ENCODE results near the gene CCDC120. TPM values are rescaled to one million over a fixed set of nuclear protein-coding genes. Genes with fewer than 3 reads are reported as not detected.
A peak's percentile ranks its signal among the peaks of the same experiment; 100 is the strongest.

Gene CCDC120
- total RNA-seq, 2 donors from 2014 or later = 5.3 to 9.0 TPM

DNA sequence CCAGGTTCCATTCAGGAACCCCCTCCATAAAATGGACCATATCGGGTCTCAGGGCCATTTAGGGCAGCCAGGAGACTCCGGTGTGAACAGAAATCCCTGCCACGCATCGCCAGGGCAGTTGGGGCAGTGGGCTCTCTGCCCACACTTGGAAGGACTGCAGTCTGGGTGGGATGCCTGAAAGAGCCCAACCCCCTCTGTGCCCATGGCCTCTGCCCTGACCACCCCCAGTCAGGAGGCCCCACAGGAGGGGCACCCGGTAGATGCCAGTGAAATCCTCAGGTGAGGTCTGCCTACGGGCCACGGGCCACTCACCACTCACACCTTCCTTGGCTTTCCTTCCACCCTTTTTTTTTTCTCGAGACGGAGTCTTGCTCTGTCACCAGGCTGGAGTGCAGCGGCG is 10.2 kb downstream of the CCDC120 start:
- Mint-ChIP-seq H3K4me1 (ENCODE audit: low read depth in 2 of 2) (peaks cover 11 to 13% of the 10 kb centered on the region in 2 donors), H3K36me3 (no peaks in the 10 kb centered on the region), H3K27ac (no peak overlapping the region), H3K4me3 (no peak overlapping the region), H3K9me3 (no peaks in the 10 kb centered on the region), H3K27me3 (peaks cover 0 to 2% of the 10 kb centered on the region in 2 donors)
- DNase-seq (ENCODE audit: low spot score) (no peak), ATAC-seq (no peak)

DNA sequence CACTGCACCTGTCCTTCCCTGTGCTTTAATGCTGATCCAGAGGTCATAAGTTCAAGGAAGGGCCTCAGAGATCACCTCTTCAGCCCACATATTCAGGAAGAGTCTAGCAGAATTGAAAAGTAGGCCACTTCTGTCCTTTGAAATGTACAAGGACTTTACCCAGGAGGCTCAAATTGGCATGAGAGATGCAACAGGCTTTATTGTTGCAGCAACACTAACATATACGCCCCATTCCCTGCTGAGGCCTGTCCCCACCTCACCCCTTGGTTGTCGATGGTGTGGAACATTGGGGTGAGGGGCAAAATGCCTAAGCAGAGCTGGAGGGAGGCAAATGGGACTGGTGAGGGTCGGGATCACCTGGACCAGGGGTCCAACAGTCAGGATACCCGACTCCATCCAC is 12.2 kb downstream of the CCDC120 start:
- no peak overlapping the region for H3K4me3 Mint-ChIP-seq

DNA sequence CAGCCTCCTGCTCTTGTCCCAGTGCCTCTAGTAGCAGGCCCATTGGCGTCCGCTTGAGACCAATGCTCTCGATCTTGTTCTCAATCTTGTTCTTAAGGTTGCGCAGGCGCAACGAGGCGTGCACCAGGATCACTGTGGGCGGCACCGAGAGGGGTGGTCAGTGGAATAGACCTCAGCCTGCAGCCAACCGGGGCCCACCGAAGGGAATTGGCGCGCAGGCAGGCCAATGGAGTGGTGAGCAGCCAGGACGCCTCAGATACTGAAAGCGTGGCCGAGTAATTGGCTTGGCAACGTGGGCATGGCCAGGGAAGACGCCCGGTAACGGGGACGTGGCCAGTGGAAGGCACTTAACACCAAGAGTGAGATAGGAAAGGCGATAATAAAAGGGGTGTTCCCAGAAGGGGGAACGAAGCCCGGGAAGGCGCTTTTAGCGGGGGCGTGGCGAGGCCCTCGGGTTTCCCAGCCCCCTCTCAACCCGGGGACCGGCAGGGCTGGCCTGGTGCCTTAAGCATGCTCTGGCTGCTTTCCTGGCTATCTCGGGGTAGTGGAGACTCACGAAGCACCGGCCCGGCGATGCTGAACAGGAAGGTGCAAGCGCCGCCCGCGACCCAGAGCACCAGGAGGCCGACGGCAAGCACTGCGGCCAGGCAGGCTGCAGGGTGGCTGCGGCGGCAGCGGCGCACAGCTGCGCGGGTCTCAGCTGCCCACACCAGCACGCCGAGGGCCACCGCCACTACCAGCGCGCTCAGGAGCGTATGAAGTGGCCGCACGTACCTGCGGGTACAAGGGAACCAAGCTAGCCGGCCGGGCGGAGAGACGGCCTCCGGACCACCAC is 13.3 kb downstream of the CCDC120 start:
- no peak for DNase-seq (ENCODE audit: low spot score)
- ATAC-seq = no peak
- peak overlapping the region; percentile 86 for H3K4me3 Mint-ChIP-seq
- peak overlapping the region in 1 of 2 donors; percentile 31 for H3K27ac Mint-ChIP-seq
- H3K4me1 Mint-ChIP-seq (ENCODE audit: low read depth in 2 of 2) = peaks cover 11 to 13% of the 10 kb centered on the region in 2 donors
- peaks cover 0 to 2% of the 10 kb centered on the region in 2 donors for H3K27me3 Mint-ChIP-seq
- no peaks in the 10 kb centered on the region for H3K36me3 Mint-ChIP-seq
- no peaks in the 10 kb centered on the region for H3K9me3 Mint-ChIP-seq

More for the DNA sequence above, 12.2 kb downstream of the CCDC120 start:
- no peaks in the 10 kb centered on the region for H3K36me3 Mint-ChIP-seq
- no peak for ATAC-seq
- H3K9me3 Mint-ChIP-seq = no peaks in the 10 kb centered on the region
- peaks cover 11 to 13% of the 10 kb centered on the region in 2 donors for H3K4me1 Mint-ChIP-seq (ENCODE audit: low read depth in 2 of 2)
- H3K27me3 Mint-ChIP-seq = peaks cover 0 to 2% of the 10 kb centered on the region in 2 donors
- no peak for DNase-seq (ENCODE audit: low spot score)
- H3K27ac Mint-ChIP-seq = peak overlapping the region in 1 of 2 donors; percentile 62

DNA sequence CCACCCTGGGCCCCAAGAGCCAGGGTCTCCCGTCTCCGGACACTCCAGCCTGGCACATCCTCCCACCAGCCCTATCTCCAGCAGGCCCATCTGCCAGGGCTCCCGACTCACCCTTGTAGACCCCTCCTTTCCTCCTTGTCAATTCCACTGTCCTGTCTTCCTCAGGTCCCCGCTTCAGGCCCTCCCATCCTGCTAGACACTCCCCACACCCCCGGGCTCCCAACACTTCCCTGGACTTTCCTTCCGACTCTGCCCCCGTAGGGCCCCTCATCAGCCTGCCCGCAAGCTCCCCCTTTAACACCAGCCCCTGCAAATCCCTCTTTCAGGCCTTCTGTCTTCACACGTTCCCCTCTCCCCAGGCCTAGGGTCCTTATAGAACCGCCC is 13.9 kb downstream of the CCDC120 start:
- Mint-ChIP-seq H3K4me3 (peak overlapping the region; percentile 86), H3K9me3 (no peaks in the 10 kb centered on the region)
- no peak for ATAC-seq

GRCh38 chrX:49073601-49074575 is 15.1 kb downstream of the CCDC120 start, which contains the start of gene PRAF2:
PRAF2 (minus strand) TSS chrX:49074002; CDS start chrX:49073987, 15 bp downstream.
- Mint-ChIP-seq H3K4me3 (peak within 1 kb of the TSS; percentile 86), H3K4me1 (ENCODE audit: low read depth in 2 of 2) (peaks cover 15 to 18% of the 10 kb centered on the region in 2 donors), H3K27me3 (peaks cover 0 to 2% of the 10 kb centered on the region in 2 donors), H3K9me3 (no peaks in the 10 kb centered on the region), H3K36me3 (no peaks in the 10 kb centered on the region), H3K27ac (peak within 1 kb of the TSS; percentile 71 to 83)
- DNase-seq (ENCODE audit: low spot score) = peak; percentile 91
- ATAC-seq = peak; percentile 94 to 97

More for the DNA sequence above, 13.9 kb downstream of the CCDC120 start:
- peak overlapping the region; percentile 71 to 83 for H3K27ac Mint-ChIP-seq
- H3K27me3 Mint-ChIP-seq = peaks cover 0 to 2% of the 10 kb centered on the region in 2 donors
- no peak for DNase-seq (ENCODE audit: low spot score)
- peaks cover 11 to 13% of the 10 kb centered on the region in 2 donors for H3K4me1 Mint-ChIP-seq (ENCODE audit: low read depth in 2 of 2)
- no peaks in the 10 kb centered on the region for H3K36me3 Mint-ChIP-seq

DNA sequence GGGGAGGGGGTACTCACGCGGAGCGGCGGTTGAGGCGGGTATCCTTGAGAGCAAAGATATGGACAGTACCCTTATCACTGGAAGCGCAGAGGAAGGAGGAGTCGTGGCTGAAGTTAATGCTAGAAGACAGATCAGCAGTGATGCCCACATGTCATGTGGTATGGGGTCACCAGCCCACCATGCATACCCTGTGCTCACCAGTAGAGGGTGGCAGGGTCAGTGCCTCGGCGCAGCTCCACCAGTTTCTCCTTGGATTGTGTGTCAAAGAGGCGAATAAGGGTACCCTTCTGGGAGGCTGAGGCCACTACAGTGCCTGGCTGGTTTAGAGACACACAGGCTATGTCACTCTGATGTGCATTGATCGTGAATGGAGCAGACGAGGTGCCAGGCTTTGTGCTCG is 16.5 kb downstream of the CCDC120 start:
- Mint-ChIP-seq H3K27ac (no peak overlapping the region), H3K27me3 (peaks cover 0 to 2% of the 10 kb centered on the region in 2 donors), H3K4me1 (ENCODE audit: low read depth in 2 of 2) (peaks cover 22 to 25% of the 10 kb centered on the region in 2 donors), H3K9me3 (no peaks in the 10 kb centered on the region), H3K4me3 (no peak overlapping the region), H3K36me3 (no peaks in the 10 kb centered on the region)
- ATAC-seq = no peak
- DNase-seq (ENCODE audit: low spot score) = no peak

GRCh38 chrX:49077941-49078340 is 19.1 kb downstream of the CCDC120 start:
- Mint-ChIP-seq H3K4me1 (ENCODE audit: low read depth in 2 of 2) (peaks cover 16 to 23% of the 10 kb centered on the region in 2 donors), H3K36me3 (no peaks in the 10 kb centered on the region), H3K9me3 (no peaks in the 10 kb centered on the region), H3K27ac (peak overlapping the region in 1 of 2 donors; percentile 91), H3K4me3 (no peak overlapping the region), H3K27me3 (peaks cover 0 to 2% of the 10 kb centered on the region in 2 donors)
- DNase-seq (ENCODE audit: low spot score) (no peak), ATAC-seq (no peak)

DNA sequence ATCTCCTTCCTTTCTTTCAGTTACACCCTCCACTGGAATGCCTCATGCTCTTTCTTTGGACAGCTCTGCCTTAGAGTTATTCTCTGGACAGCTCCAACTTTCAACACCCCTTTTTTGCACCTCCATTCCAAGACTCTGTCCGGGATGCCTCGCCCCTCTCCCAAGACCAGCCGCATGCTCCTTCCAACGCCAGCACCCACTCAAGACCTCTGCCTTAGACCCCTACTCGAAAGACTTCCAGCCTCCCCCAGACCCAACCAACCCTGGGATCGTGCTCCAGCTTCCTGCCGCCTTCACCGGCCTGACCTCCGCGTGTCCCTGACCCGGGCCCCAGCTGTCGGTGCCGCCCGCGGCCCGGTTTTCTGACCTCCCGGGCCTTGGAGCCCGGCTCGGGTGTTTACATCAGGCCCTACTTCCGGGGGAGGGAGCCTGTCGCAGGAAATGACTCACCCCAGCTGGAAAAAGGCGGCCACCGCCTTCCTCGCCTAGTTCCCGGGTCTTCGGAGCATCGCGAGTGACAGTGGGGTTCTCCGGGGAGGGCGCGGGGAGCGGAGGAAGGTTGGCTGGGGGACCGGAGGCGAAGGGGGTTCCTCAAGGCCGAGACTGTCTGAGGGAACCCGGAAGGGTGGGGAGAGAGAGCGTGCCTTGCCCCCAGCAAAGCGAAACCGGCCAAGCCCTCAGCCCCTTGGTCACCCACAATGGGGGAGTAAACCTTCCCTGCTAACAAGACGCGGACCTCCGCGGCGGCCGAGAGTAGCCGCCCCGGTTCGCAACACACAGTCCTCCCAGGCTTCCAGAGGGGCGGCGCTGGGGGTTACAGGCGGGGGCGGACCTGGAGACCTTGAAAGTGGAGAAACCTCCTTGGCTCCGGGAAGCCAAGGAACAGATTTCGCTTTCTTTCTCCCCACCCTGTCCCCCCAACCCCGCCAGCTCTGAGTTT is 21.0 kb downstream of the CCDC120 start, which contains the start of gene WDR45:
Gene WDR45 (minus strand): TSS at position 399 of the 940 bp plus-strand sequence. CDS start 1,792 bp downstream, outside the sequence.
- DNase-seq (ENCODE audit: low spot score) (peak; percentile 81), ATAC-seq (peak; percentile 85 to 89)
- H3K9me3 Mint-ChIP-seq = no peaks in the 10 kb centered on the region
- peaks cover 11 to 16% of the 10 kb centered on the region in 2 donors for H3K4me1 Mint-ChIP-seq (ENCODE audit: low read depth in 2 of 2)
- peaks cover 0 to 2% of the 10 kb centered on the region in 2 donors for H3K27me3 Mint-ChIP-seq
- no peaks in the 10 kb centered on the region for H3K36me3 Mint-ChIP-seq
- peak within 1 kb of the TSS; percentile 89 to 91 for H3K27ac Mint-ChIP-seq
- H3K4me3 Mint-ChIP-seq = peak within 1 kb of the TSS; percentile 94

DNA sequence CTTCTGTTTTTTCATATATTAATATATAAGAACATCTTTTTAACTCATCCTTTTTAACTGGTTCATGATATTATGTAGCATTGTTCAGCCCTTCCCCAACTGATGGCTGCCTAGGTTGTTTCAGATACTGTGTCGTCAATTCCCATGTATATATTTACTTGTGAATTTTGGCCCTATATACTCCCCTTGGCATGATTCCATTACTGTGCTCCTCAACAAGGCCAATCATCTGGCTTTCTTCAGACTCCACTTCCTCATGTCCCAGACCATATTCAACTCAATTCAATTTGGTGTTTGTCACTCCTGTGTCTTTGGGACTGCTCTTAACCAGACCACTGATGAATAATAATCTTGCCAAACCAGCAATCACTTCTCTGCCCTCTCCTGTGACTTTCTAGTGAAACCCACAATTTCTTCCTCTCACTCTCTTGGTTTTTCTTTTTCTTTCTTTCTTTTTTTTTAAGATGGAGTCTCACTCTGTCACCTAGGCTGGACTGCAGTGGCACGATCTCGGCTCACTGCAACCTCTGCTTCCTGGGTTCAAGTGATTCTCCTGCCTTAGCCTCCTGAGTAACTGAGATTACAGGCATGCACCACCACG is 23.6 kb downstream of the CCDC120 start:
- H3K4me1 Mint-ChIP-seq (ENCODE audit: low read depth in 2 of 2) = peaks cover 11 to 16% of the 10 kb centered on the region in 2 donors
- no peak for ATAC-seq
- no peak for DNase-seq (ENCODE audit: low spot score)
- H3K4me3 Mint-ChIP-seq = peak overlapping the region; percentile 49
- H3K27me3 Mint-ChIP-seq = peaks cover 0 to 2% of the 10 kb centered on the region in 2 donors
- no peaks in the 10 kb centered on the region for H3K9me3 Mint-ChIP-seq
- H3K36me3 Mint-ChIP-seq = no peaks in the 10 kb centered on the region
- H3K27ac Mint-ChIP-seq = peak overlapping the region in 1 of 2 donors; percentile 61

- no peaks in the 10 kb centered on the region for H3K9me3 Mint-ChIP-seq
- no peaks in the 10 kb centered on the region for H3K36me3 Mint-ChIP-seq
- no peaks in the 10 kb centered on the region for H3K4me1 Mint-ChIP-seq (ENCODE audit: low read depth in 2 of 2)
- H3K4me3 Mint-ChIP-seq = no peak overlapping the region
- no peaks in the 10 kb centered on the region for H3K27me3 Mint-ChIP-seq
- DNase-seq (ENCODE audit: low spot score) = no peak
- ATAC-seq = no peak
- H3K27ac Mint-ChIP-seq = no peak overlapping the region
Observed at GRCh38 chrX:49089553-49089952, 30.8 kb downstream of the CCDC120 start.

DNA sequence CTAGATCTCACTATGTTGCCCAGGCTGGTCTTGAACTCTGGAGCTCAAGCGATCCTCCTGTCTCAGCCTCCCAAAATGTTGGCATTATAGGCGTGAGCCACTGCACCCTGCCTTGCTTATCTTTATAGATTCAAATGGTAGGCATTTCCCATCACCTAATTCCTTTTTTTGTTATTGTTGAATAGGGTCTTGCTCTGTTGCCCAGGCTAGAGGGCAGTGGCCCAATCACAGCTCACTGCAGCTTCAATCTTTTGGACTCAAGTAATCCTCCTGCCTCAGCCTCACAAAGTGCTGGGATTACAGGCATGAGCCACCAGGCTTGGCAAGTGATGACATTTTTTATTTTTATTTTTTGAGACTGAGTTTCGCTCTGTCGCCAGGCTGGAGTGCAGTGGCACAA is 37.6 kb downstream of the CCDC120 start:
- H3K27ac Mint-ChIP-seq = no peak overlapping the region
- H3K4me3 Mint-ChIP-seq = no peak overlapping the region
- H3K36me3 Mint-ChIP-seq = no peaks in the 10 kb centered on the region
- ATAC-seq (no peak), DNase-seq (ENCODE audit: low spot score) (no peak)
- H3K9me3 Mint-ChIP-seq = no peaks in the 10 kb centered on the region
- H3K27me3 Mint-ChIP-seq = no peaks in the 10 kb centered on the region
- peaks cover 0 to under 1% of the 10 kb centered on the region in 2 donors for H3K4me1 Mint-ChIP-seq (ENCODE audit: low read depth in 2 of 2)

All from natural killer cell treated with Interleukin-12 subunit alpha and Interleukin-12 subunit beta and Interleukin-15 and Interleukin-18, amount 100 ng/mL, for 72 hours (primary cell).